ENCODE measurements around the gene TP73. TPM values are rescaled to one million over a fixed set of nuclear protein-coding genes. Genes with fewer than 3 reads are reported as not detected.

Gene TP73
- total RNA-seq, 1 donor from 2014 or later = 0.05 TPM

GRCh38 chr1:3745071-3745470 lies 92.8 kb downstream of the TP73 start:
- peaks cover 26% of the 10 kb centered on the region for H3K36me3 ChIP-seq
- DNase-seq = no peak

GRCh38 chr1:3745590-3746381 lies 93.5 kb downstream of the TP73 start:
- peaks cover 2% of the 10 kb centered on the region for H3K27me3 ChIP-seq (ENCODE audit: low read depth)
- no peak for DNase-seq
- intact Hi-C loops (cut with micrococcal nuclease) = no loop called here
- H3K4me3 ChIP-seq = peak overlapping the region; percentile 90
- no peaks in the 10 kb centered on the region for H3K9me3 ChIP-seq (replicated peaks)
- peaks cover 37% of the 10 kb centered on the region for H3K4me1 ChIP-seq
- peak overlapping the region; percentile 87 for H3K27ac ChIP-seq (replicated peaks)
- H3K36me3 ChIP-seq = peaks cover 19% of the 10 kb centered on the region
- TF ChIP-seq, protein P1, sequence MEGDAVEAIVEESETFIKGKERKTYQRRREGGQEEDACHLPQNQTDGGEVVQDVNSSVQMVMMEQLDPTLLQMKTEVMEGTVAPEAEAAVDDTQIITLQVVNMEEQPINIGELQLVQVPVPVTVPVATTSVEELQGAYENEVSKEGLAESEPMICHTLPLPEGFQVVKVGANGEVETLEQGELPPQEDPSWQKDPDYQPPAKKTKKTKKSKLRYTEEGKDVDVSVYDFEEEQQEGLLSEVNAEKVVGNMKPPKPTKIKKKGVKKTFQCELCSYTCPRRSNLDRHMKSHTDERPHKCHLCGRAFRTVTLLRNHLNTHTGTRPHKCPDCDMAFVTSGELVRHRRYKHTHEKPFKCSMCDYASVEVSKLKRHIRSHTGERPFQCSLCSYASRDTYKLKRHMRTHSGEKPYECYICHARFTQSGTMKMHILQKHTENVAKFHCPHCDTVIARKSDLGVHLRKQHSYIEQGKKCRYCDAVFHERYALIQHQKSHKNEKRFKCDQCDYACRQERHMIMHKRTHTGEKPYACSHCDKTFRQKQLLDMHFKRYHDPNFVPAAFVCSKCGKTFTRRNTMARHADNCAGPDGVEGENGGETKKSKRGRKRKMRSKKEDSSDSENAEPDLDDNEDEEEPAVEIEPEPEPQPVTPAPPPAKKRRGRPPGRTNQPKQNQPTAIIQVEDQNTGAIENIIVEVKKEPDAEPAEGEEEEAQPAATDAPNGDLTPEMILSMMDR (IDR thresholded peaks at IDR 0.05; ENCODE audit: borderline replicate concordance) = no peak

More at GRCh38 chr1:3745071-3745470, 92.8 kb downstream of the TP73 start:
- intact Hi-C loops (cut with micrococcal nuclease) = no loop called here
- H3K9me3 ChIP-seq (replicated peaks) = no peaks in the 10 kb centered on the region
- TF ChIP-seq, protein P1 (IDR thresholded peaks at IDR 0.05; ENCODE audit: borderline replicate concordance) = no peak
- H3K4me1 ChIP-seq = peaks cover 37% of the 10 kb centered on the region
- H3K27me3 ChIP-seq (ENCODE audit: low read depth) = no peaks in the 10 kb centered on the region
- H3K27ac ChIP-seq (replicated peaks) = no peak overlapping the region
- H3K4me3 ChIP-seq = no peak overlapping the region

DNA sequence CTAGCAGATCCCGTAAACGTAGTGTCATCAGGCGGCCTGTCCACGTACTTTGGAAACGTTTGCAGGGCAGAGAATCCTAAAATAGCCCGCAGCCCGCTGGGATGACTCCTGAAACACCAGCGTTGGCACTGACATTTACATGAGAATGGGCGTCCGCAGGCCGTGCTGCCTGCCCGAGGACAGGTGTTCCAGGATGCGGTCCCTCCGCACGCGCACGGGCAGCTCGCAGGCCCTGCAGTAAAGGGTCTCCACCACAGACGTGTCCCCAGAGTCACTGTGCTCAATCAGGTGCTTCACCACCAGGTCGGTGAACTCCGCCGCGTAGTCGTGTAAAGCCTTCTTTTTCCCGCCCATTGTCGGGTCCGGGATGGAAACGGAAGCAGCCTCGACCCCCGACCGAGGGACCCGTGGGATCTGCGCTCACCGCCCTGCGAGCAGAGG lies 94.1 kb downstream of the TP73 start:
- Histone ChIP-seq H3K4me1 (peaks cover 37% of the 10 kb centered on the region), H3K4me3 (peak overlapping the region; percentile 90), H3K27ac (replicated peaks) (peak overlapping the region; percentile 87), H3K9me3 (replicated peaks) (no peaks in the 10 kb centered on the region), H3K36me3 (peaks cover 13% of the 10 kb centered on the region), H3K27me3 (ENCODE audit: low read depth) (peaks cover 9% of the 10 kb centered on the region)
- TF ChIP-seq, protein P1 (IDR thresholded peaks at IDR 0.05; ENCODE audit: borderline replicate concordance) = no peak
- DNase-seq = no peak
- intact Hi-C loops (cut with micrococcal nuclease) = no loop called here

GRCh38 chr1:3746830-3747521 lies 94.7 kb downstream of the TP73 start:
- Histone ChIP-seq H3K27me3 (ENCODE audit: low read depth) (peaks cover 13% of the 10 kb centered on the region), H3K4me1 (peaks cover 37% of the 10 kb centered on the region), H3K27ac (replicated peaks) (peak overlapping the region; percentile 87), H3K9me3 (replicated peaks) (no peaks in the 10 kb centered on the region), H3K4me3 (peak overlapping the region; percentile 90), H3K36me3 (peaks cover 8% of the 10 kb centered on the region)
- DNase-seq = peak; percentile 91
- TF ChIP-seq, protein P1 (IDR thresholded peaks at IDR 0.05; ENCODE audit: borderline replicate concordance) = no peak
- intact Hi-C loops (cut with micrococcal nuclease) = no loop called here

DNA sequence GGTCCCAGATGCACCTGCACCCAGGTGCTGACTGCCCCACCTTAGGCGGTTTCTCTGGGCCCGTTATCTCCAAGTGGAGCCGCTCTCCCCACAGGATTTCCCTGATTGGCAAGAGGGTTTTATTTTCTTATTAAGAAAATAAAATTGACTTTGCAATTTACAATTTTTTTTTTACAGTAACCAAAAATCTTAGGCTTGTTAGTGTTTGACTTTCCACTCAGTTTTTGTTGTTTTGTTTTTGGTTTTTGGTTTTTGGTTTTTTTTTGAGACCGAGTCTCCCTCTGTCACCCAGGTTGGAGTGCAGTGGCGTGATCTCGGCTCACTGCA lies 95.2 kb downstream of the TP73 start:
- no peaks in the 10 kb centered on the region for H3K9me3 ChIP-seq (replicated peaks)
- H3K36me3 ChIP-seq = peaks cover 2% of the 10 kb centered on the region
- peaks cover 37% of the 10 kb centered on the region for H3K4me1 ChIP-seq
- TF ChIP-seq, protein P1 (IDR thresholded peaks at IDR 0.05; ENCODE audit: borderline replicate concordance) = no peak
- H3K27me3 ChIP-seq (ENCODE audit: low read depth) = peaks cover 18% of the 10 kb centered on the region
- H3K4me3 ChIP-seq = peak overlapping the region; percentile 90
- intact Hi-C loops (cut with micrococcal nuclease) = no loop called here
- DNase-seq = no peak
- H3K27ac ChIP-seq (replicated peaks) = peak overlapping the region; percentile 87

Data from left ventricle myocardium inferior (tissue), 1 donor.